ENCODE measurements around the gene RHCE. TPM values are rescaled to one million over a fixed set of nuclear protein-coding genes. Genes with fewer than 3 reads are reported as not detected.

Gene RHCE
- polyA plus RNA-seq, 1 experiment = 0.59 TPM

DNA sequence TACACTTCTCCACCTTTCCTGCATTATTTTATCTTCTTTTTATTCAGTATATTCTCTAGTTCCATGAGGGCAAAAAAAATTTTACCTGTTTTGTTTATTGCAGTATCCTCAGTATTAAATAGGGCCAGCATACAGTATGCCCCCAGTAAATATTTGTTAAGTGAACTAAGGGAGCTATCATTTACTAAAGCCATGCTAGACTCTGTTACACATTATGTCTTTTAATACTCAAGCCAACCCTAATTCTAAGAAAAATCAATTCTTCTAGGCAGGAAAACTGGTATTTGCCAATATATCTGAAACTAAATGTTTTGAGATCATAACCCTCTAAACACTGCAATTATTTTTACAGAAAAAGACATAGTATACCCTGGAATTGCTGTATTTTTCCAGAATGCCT lies 64.2 kb downstream of the RHCE start:
- TF ChIP-seq, protein P1, sequence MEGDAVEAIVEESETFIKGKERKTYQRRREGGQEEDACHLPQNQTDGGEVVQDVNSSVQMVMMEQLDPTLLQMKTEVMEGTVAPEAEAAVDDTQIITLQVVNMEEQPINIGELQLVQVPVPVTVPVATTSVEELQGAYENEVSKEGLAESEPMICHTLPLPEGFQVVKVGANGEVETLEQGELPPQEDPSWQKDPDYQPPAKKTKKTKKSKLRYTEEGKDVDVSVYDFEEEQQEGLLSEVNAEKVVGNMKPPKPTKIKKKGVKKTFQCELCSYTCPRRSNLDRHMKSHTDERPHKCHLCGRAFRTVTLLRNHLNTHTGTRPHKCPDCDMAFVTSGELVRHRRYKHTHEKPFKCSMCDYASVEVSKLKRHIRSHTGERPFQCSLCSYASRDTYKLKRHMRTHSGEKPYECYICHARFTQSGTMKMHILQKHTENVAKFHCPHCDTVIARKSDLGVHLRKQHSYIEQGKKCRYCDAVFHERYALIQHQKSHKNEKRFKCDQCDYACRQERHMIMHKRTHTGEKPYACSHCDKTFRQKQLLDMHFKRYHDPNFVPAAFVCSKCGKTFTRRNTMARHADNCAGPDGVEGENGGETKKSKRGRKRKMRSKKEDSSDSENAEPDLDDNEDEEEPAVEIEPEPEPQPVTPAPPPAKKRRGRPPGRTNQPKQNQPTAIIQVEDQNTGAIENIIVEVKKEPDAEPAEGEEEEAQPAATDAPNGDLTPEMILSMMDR (IDR thresholded peaks at IDR 0.05; ENCODE audit: insufficient read depth, low read depth, low read length) = no peak
- Histone ChIP-seq H3K27me3 (ENCODE audit: control insufficient read depth, insufficient read depth, low read length) (no peaks in the 10 kb centered on the region), H3K36me3 (ENCODE audit: control insufficient read depth, insufficient read depth, low read length) (peaks cover 13% of the 10 kb centered on the region), H3K4me3 (ENCODE audit: low read depth, low read length) (no peak overlapping the region)
- ChIA-PET CTCF (no interaction called here), POLR2A (interaction anchor here (0.7 kb wide), 1 partner anchor 252 kb away, joined by 4 read pairs; no protein-coding TSS in a partner anchor)
- no peak for DNase-seq (ENCODE audit: low read depth)

DNA sequence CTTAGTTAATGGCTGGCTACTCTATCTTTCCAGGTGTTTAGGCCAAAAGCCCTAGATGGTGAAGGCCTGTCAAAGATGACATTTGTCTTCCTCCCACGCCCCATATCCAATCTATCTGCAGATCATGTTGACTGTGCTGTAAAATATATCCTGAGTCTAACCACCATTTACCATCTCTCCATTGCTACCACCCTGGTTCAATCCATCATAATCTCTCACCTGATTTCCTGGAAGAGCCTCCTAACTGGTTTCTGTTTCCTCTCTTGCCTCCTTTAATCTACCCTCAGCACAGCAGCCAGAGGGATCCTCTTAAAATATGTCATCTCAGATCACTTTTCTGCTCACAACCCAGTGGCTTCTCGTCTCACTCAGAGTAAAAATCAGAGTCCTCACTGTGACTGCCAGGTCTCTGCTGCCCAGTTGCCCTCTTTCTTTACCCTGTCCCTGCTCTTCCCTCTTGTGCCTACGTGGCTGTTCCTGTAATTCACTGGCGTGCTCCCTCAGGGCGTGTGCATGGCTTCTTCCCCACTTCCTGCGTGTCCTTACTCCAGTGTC lies 64.7 kb downstream of the RHCE start:
- no peak for DNase-seq (ENCODE audit: low read depth)
- TF ChIP-seq, protein P1 (IDR thresholded peaks at IDR 0.05; ENCODE audit: insufficient read depth, low read depth, low read length) = no peak
- ChIA-PET POLR2A (no interaction called here), CTCF (no interaction called here)
- Histone ChIP-seq H3K36me3 (ENCODE audit: control insufficient read depth, insufficient read depth, low read length) (peaks cover 11% of the 10 kb centered on the region), H3K27me3 (ENCODE audit: control insufficient read depth, insufficient read depth, low read length) (no peaks in the 10 kb centered on the region), H3K4me3 (ENCODE audit: low read depth, low read length) (no peak overlapping the region)

DNA sequence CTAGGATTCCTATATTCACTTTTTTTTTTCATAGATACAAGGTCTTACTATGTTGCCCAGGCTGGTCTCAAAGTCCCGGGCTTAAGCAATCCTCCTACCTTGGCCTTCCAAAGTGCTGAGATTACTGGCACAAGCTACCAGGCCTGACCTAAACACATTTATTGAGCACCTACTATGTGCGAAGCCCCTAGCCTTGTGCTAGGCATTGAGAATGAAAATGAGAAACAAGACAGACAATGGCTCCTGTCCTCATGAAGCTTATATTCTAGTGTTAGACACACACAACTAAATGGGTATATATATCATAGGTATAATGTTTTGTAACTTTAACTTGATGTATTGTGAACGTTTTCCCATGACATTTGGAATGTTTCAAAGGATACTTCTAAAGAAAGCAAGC lies 71.0 kb downstream of the RHCE start:
- Histone ChIP-seq H3K4me3 (ENCODE audit: low read depth, low read length) (no peak overlapping the region), H3K36me3 (ENCODE audit: control insufficient read depth, insufficient read depth, low read length) (peaks cover 7% of the 10 kb centered on the region), H3K27me3 (ENCODE audit: control insufficient read depth, insufficient read depth, low read length) (no peaks in the 10 kb centered on the region)
- POLR2A ChIA-PET = interaction anchor here (0.7 kb wide), 1 partner anchor 526 kb away, joined by 5 read pairs; the partner anchor contains the start of gene PAQR7
- TF ChIP-seq, protein P1 (IDR thresholded peaks at IDR 0.05; ENCODE audit: insufficient read depth, low read depth, low read length) = no peak
- DNase-seq (ENCODE audit: low read depth) = no peak
- CTCF ChIA-PET = no interaction called here

DNA sequence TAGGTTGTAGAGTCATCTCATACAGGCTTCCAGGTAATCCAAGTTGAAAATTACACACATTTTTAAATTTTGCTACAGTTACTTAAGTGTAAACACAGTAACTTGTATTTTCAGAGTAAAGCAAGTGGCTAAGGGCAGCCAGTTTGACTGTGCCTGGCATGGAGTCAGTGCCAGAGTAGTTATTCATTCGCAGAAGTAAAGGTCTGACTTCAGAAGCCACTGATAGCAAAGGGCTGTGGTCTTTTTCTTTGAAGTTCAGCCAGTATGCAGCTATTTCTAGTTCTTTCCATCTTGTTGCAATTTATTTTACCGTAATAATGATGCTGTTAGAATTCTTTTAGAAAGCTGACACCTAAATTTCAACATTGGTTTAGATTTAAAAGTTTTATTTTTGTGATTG lies 73.1 kb downstream of the RHCE start:
- ChIA-PET POLR2A (no interaction called here), CTCF (no interaction called here)
- Histone ChIP-seq H3K4me3 (ENCODE audit: low read depth, low read length) (no peak overlapping the region), H3K27me3 (ENCODE audit: control insufficient read depth, insufficient read depth, low read length) (no peaks in the 10 kb centered on the region), H3K36me3 (ENCODE audit: control insufficient read depth, insufficient read depth, low read length) (peaks cover 4% of the 10 kb centered on the region)
- TF ChIP-seq, protein P1 (IDR thresholded peaks at IDR 0.05; ENCODE audit: insufficient read depth, low read depth, low read length) = no peak
- DNase-seq (ENCODE audit: low read depth) = no peak

DNA sequence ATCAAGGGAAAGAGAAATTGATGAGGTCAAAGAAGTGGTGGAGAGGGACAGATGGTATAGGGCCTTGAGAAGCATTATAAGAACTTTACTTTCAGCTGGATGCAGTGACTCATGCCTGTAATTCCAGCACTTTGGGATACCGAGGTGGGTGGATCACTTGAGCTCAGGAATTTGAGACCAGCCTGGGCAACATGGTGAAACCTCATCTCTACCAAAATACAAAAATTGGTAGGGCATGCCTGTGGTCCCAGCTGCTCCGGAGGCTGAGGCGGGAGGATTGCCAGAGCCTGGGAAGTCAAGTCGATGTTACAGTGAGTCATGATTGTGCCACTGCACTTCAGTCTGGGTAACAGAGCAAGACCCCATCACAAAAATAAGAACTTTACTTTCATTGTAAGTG lies 76.8 kb downstream of the RHCE start:
- TF ChIP-seq, protein P1 (IDR thresholded peaks at IDR 0.05; ENCODE audit: insufficient read depth, low read depth, low read length) = no peak
- ChIA-PET CTCF (interaction anchor here (0.8 kb wide), 1 partner anchor 104 kb away, joined by 3 read pairs; no protein-coding TSS in a partner anchor), POLR2A (interaction anchor here (0.6 kb wide), 1 partner anchor 15 kb away, joined by 8 read pairs; no protein-coding TSS in a partner anchor)
- DNase-seq (ENCODE audit: low read depth) = peak; percentile 70
- H3K36me3 ChIP-seq (ENCODE audit: control insufficient read depth, insufficient read depth, low read length) = peaks cover 3% of the 10 kb centered on the region
- no peak overlapping the region for H3K4me3 ChIP-seq (ENCODE audit: low read depth, low read length)
- no peaks in the 10 kb centered on the region for H3K27me3 ChIP-seq (ENCODE audit: control insufficient read depth, insufficient read depth, low read length)
